Gastrocnemius medialis (tissue), 4 donors: ENCODE data around the gene SMIM1. TPM values are rescaled to one million over a fixed set of nuclear protein-coding genes. Genes with fewer than 3 reads are reported as not detected.

Experiments used
- ATAC-seq, 2 donors: fragments of 150-250 bp; one replicate each; pipeline ENCODE4 v1.9.1; 2016
- DNase-seq, 2 donors: peaks; one replicate each; pipeline ENCODE4 v3.0.0-alpha.2; 2019
- H3K27ac ChIP-seq, 4 donors: fragments of 200-600 bp; sonication (generic); 1 replicate in 1 of 4; 2 replicates in 3 of 4; pipeline ENCODE4 v1.5.1; 2016 to 2018; ENCODE audit warnings: mild to moderate bottlenecking in 2 of 4, moderate library complexity in 1 of 4
- H3K27me3 ChIP-seq, 3 donors: fragments of 200-600 bp; sonication (generic) in 2 of 3; 1 replicate in 1 of 3; 2 replicates in 2 of 3; pipeline versions ENCODE4 v1.5.1 to v1.6.0; 2016 to 2019; ENCODE audit warnings: mild to moderate bottlenecking in 1 of 3, moderate library complexity in 1 of 3
- H3K36me3 ChIP-seq, 2 donors: fragments of 200-600 bp; sonication (generic) in 1 of 2; one replicate each; pipeline ENCODE4 v1.5.1; 2017 to 2018
- H3K4me1 ChIP-seq, 2 donors: fragments of 200-600 bp; sonication (generic) in 1 of 2; one replicate each; pipeline ENCODE4 v1.5.1; 2016 to 2017; ENCODE audit warnings: mild to moderate bottlenecking in 2 of 2
- H3K4me3 ChIP-seq, 4 donors: fragments of 200-600 bp; sonication (generic) in 3 of 4; 1 replicate in 1 of 4; 2 replicates in 3 of 4; pipeline ENCODE4 v1.5.1; 2016 to 2019; ENCODE audit warnings: mild to moderate bottlenecking in 2 of 4
- H3K9me3 ChIP-seq, 3 donors: fragments of 200-600 bp; sonication (generic) in 2 of 3; 1 replicate in 1 of 3; 2 replicates in 2 of 3; pipeline ENCODE4 v1.5.1; 2016 to 2019
- CTCF ChIP-seq, 5 experiments: fragments of 450-650 bp in 3 of 5; fragments of 200-600 bp in 2 of 5; sonication (generic) in 2 of 5; IDR thresholded peaks in 4 of 5; conservative IDR thresholded peaks in 1 of 5; 1 replicate in 4 of 5; 2 replicates in 1 of 5; pipeline ENCODE4 v1.5.1; 2016 to 2019; ENCODE audit warnings: antibody characterized with exemption in 5 of 5, mild to moderate bottlenecking in 3 of 5, moderate library complexity in 3 of 5
- POLR2A ChIP-seq, 2 donors: fragments of 450-650 bp; IDR thresholded peaks; one replicate each; pipeline ENCODE4 v1.6.1; 2017; ENCODE audit warnings: antibody characterized with exemption in 2 of 2, mild to moderate bottlenecking in 2 of 2, moderate library complexity in 2 of 2
- in situ Hi-C, 4 donors: fragments of 200-750 bp; cut with MboI; loops; one replicate each; pipeline versions ENCODE4 v1.15.0 to v1.8.0; 2017; ENCODE audit warnings: low sequenced_read_pairs in 4 of 4
- intact Hi-C: fragments of 100-400 bp; cut with DNase I; formaldehyde crosslinking; loops from one replicate; pipeline ENCODE4 v1.15.1; 2023; ENCODE audit warnings: low total_unique reads
- total RNA-seq, 4 donors: library from RNA; depleted of rRNA; stranded (reverse); fragments of >200 nt; gene quantifications; one replicate each; pipeline versions ENCODE4 v1.1.0 to v1.2.3, GENCODE V29; 2016

Gene SMIM1
- total RNA-seq, 4 donors from 2014 or later = 1.4 to 3.7 TPM; not detected in 2

DNA sequence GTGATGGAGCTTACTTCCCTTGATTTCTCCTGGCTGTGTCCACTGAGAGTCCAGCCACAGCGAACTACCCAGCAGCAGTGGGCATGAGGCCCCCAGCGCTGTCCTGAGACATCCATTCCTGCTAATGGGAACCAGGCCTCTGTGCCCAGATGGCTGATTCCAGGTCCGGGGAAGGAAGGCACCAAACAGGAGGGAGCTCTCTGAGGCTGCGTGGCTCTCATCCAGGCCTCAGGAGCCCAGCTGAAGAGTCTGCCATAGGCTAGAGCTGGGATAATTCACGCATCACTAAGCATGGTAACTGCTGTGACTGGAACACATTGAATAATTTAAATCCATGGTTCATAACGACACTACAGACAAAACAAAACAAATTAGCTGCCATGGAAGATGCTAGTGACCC, 48.5 kb downstream of the SMIM1 start:
- TF ChIP-seq POLR2A (IDR thresholded peaks at IDR 0.05) = no peak
- TF ChIP-seq CTCF (IDR thresholded peaks at IDR 0.05 in 4 of 5, conservative IDR thresholded peaks at IDR 0.05 in 1 of 5) = no peak
- Histone ChIP-seq H3K27ac (no peak overlapping the region), H3K4me3 (no peak overlapping the region), H3K27me3 (no peaks in the 10 kb centered on the region), H3K4me1 (no peaks in the 10 kb centered on the region), H3K36me3 (peaks cover 0 to 77% of the 10 kb centered on the region in 2 donors), H3K9me3 (no peaks in the 10 kb centered on the region)
- in situ Hi-C loops (loop anchor here in 1 of 4 donors (25.0 kb wide), 1 partner anchor 109 kb away; no protein-coding TSS in a partner anchor), intact Hi-C loops (no loop called here)
- DNase-seq (no peak), ATAC-seq (no peak)

- H3K27me3 ChIP-seq = no peaks in the 10 kb centered on the region
- peaks cover 0 to 77% of the 10 kb centered on the region in 2 donors for H3K36me3 ChIP-seq
- TF ChIP-seq CTCF (IDR thresholded peaks at IDR 0.05 in 4 of 5, conservative IDR thresholded peaks at IDR 0.05 in 1 of 5) (no peak), POLR2A (IDR thresholded peaks at IDR 0.05) (no peak)
- in situ Hi-C loops (loop anchor here in 1 of 4 donors (25.0 kb wide), 1 partner anchor 109 kb away; no protein-coding TSS in a partner anchor), intact Hi-C loops (no loop called here)
- H3K9me3 ChIP-seq = no peaks in the 10 kb centered on the region
- no peak for ATAC-seq
- no peaks in the 10 kb centered on the region for H3K4me1 ChIP-seq
- no peak overlapping the region for H3K27ac ChIP-seq
- no peak overlapping the region for H3K4me3 ChIP-seq
- no peak for DNase-seq
These were observed 48.9 kb downstream of the SMIM1 start for GRCh38 chr1:3821447-3821846.

- H3K27ac ChIP-seq = no peak overlapping the region
- no peak overlapping the region for H3K4me3 ChIP-seq
- H3K27me3 ChIP-seq = no peaks in the 10 kb centered on the region
- ATAC-seq = no peak
- no peak for DNase-seq
- intact Hi-C loops = no loop called here
- H3K36me3 ChIP-seq = peaks cover 0 to 77% of the 10 kb centered on the region in 2 donors
- in situ Hi-C loops = loop anchor here in 1 of 4 donors (25.0 kb wide), 1 partner anchor 110 kb away; no protein-coding TSS in a partner anchor
- H3K9me3 ChIP-seq = no peaks in the 10 kb centered on the region
- TF ChIP-seq POLR2A (IDR thresholded peaks at IDR 0.05) (no peak), CTCF (IDR thresholded peaks at IDR 0.05 in 4 of 5, conservative IDR thresholded peaks at IDR 0.05 in 1 of 5) (no peak)
- H3K4me1 ChIP-seq = no peaks in the 10 kb centered on the region
These were observed 49.4 kb downstream of the SMIM1 start for GRCh38 chr1:3821908-3822307.

- no peak for DNase-seq
- H3K4me3 ChIP-seq = no peak overlapping the region
- TF ChIP-seq CTCF (IDR thresholded peaks at IDR 0.05 in 4 of 5, conservative IDR thresholded peaks at IDR 0.05 in 1 of 5) (no peak), POLR2A (IDR thresholded peaks at IDR 0.05) (no peak)
- no peaks in the 10 kb centered on the region for H3K9me3 ChIP-seq
- no peak overlapping the region for H3K27ac ChIP-seq
- ATAC-seq = no peak
- in situ Hi-C loops (loop anchor here in 1 of 4 donors (25.0 kb wide), 1 partner anchor 110 kb away; no protein-coding TSS in a partner anchor), intact Hi-C loops (no loop called here)
- peaks cover 0 to 81% of the 10 kb centered on the region in 2 donors for H3K36me3 ChIP-seq
- H3K27me3 ChIP-seq = no peaks in the 10 kb centered on the region
- H3K4me1 ChIP-seq = no peaks in the 10 kb centered on the region
These were observed 49.9 kb downstream of the SMIM1 start for GRCh38 chr1:3822421-3822820.

DNA sequence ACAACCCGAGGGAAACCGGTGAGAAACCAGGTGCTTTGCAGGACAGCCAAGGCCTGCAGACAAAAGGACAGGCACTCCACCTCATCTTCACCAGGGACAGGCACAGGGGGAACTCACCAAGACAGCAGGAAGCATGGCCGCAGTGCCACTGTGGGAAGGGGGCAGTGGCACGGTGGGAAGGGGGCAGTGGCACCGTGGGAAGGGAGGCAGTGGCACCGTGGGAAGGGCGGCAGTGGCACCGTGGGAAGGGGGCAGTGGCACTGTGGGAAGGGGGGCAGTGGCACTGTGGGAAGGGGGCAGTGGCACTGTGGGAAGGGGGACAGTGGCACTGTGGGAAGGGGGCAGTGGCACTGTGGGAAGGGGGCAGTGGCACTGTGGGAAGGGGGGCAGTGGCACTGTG, 52.1 kb downstream of the SMIM1 start:
- no peak overlapping the region for H3K27ac ChIP-seq
- intact Hi-C loops (no loop called here), in situ Hi-C loops (loop anchor here in 1 of 4 donors (25.0 kb wide), 1 partner anchor 112 kb away; no protein-coding TSS in a partner anchor)
- H3K4me3 ChIP-seq = no peak overlapping the region
- ATAC-seq (no peak), DNase-seq (no peak)
- H3K4me1 ChIP-seq = no peaks in the 10 kb centered on the region
- no peaks in the 10 kb centered on the region for H3K27me3 ChIP-seq
- H3K9me3 ChIP-seq = no peaks in the 10 kb centered on the region
- H3K36me3 ChIP-seq = peaks cover 0 to 94% of the 10 kb centered on the region in 2 donors
- no peak for TF ChIP-seq POLR2A (IDR thresholded peaks at IDR 0.05)
- no peak for TF ChIP-seq CTCF (IDR thresholded peaks at IDR 0.05 in 4 of 5, conservative IDR thresholded peaks at IDR 0.05 in 1 of 5)
